NCI-H1694 treated with DMSO at 0.1 percent for 48 hours (cell line): ENCODE data around the gene ADAMTS15.

Experiments used
- DNase-seq: peaks from one replicate; lab custom pipeline; 2025; lab: John Stamatoyannopoulos, UW

ADAMTS15 gene

GRCh38 chr11:130514851-130515250 is 66.4 kb downstream of the ADAMTS15 start:
- no peak for DNase-seq

DNA sequence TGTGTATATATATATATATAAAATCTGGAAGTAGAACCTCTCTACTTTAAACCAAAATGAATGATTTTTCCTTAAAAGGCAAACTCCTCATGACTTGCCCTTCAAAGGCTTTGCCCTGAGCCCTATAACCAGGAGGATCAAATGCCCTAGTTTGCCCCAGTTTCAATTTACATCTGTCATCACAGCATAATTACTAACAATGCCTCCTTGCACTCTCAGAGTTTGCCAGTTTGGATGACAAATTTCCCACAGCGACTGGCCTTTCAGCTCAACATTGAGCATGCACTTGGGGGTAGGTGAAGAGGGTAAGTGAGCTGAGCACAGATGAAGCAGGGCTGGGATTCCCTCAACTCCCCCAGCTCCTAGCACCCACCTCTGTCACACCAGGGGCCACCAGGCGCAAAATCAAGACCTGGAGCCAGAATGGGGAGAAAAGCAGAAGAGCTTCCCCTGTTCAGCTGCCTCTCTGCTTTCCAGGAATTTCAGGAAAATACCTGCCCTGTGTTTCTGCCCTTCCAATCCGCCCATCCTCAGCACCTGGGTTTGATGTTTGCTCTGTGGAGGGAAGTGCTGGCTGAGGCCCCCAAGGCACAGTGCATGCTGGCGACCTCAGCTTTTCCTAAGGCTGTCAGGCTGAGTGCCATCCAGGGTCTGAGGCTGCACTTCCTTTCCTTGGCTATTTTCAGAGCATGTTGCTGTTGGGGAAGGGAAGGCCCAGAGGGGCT is 67.5 kb downstream of the ADAMTS15 start:
- DNase-seq = peak; percentile 5

DNA sequence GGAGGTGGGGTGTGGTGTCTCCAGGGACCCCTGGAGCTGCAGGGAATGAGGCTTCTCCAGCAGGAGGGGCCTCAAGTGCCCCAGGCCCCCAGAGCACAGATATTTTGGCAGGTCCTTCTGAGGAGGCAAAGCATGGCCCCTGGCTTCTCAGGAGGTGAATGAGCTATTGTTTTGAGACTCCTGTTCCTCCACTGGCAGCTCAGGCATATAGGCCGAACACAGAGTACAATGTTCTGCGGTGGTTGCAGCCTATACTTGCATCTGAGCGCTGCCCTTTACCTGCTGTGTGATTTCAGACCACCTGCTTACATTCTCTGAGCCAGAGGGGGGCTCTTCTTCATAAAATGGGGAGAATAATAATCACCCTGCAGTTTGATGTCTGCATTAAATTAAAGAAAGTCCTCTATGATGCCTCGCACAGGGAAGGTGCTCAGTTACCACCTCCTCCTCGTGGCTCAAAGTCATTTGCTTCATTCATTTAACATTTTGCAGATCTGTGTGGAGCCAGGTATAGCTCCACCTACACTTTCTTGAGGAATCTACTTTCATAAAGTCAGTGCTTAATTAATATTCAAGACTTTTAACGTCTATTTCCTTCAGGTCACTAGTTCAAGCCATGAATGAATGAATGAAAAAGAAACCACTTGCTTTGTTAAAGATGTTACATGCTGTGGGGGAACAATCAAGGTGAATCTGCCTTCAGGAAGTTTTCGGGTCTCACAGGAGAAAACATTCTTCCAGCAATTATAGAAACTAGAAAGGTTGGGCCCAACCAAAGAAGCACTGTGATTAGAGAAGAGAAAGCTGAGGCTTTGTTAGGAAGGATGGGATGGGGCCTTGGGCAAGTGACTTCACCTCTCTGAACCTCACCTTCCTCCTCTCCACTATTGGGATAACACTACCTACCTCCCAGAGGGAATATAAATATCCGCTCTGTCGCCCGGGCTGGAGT is 68.4 kb downstream of the ADAMTS15 start:
- DNase-seq = no peak

DNA sequence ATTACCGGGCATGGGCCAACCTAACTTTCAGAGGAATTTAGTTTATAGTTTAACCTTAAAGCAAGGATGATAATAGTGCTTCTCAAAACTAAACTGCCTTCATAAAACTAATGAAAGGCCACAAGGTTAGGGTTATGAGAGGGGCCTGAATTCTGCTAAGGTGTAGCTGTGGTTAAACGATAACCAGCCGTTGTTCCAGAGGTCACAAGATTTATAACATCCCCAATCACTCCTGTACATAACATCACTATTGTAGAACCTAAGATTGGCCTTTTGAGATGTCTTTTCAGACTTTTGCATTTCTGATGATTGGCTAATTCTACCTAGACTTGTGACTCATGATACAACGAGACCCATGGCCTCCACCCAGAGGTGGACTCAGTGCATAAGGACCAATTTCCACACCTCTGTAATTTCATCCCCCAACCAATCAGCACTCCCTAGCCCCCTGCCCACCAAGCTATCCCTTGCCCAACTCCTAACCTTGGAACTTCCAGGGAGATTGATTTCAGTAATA is 69.8 kb downstream of the ADAMTS15 start:
- no peak for DNase-seq

DNA sequence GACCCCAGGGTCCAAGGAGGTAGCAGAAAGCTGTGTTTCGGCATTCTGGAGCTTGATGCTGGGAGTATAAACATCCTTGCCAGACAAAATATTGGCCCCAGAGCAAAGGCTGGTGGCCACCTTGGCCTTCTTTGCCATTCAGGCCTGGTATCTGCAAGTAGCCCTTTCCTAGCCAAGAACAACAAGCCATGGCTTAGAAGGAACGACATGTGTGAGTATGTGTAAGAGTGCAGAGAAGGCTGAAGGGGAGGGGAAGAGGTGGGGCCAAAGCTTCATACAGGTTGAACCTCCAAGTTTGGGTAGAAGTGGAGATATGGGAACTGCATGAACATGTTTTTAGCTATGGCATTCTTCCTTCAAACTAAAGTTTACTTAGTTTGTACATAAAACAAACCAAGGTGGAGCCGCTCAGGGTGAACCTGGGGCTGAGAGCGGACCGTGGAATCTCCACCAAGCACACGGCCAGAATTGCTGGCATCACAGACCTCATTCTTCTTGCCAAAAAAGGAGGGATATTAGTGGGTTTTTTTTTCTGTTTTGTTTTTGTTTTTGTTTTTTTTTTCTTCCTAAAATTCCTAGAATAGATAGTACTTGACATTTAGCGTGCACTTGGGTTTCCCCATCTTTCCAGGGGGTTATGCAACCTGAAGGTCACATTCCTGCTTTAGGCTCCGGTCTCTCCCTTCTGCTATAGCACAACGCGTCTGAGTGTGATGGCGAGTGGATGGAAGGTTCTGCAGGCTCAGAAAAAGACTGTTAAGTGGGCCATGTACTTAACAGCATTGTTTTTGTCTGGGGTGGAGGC is 70.9 kb downstream of the ADAMTS15 start:
- no peak for DNase-seq

DNA sequence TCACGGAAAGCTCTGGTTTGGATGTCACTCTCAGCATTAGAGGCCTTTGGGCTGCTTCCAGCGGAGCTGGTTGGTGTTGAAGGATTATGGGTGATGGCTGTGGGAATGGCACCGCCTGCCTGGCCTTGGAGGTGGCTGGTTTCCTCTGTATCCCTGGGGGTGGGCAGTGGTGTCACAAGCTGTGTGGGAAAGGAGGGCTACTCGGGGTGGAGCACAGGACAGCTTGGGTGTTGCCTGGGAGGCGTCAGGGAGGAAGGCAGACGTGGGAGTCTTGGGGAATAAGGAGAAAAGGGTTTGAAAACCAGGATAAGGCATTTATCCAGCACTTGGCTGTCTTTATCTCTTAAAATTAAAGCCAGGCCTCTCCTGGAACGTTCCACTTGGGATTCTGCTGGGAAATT is 71.8 kb downstream of the ADAMTS15 start:
- DNase-seq = no peak

GRCh38 chr11:130522284-130522961 is 74.0 kb downstream of the ADAMTS15 start:
- no peak for DNase-seq

DNA sequence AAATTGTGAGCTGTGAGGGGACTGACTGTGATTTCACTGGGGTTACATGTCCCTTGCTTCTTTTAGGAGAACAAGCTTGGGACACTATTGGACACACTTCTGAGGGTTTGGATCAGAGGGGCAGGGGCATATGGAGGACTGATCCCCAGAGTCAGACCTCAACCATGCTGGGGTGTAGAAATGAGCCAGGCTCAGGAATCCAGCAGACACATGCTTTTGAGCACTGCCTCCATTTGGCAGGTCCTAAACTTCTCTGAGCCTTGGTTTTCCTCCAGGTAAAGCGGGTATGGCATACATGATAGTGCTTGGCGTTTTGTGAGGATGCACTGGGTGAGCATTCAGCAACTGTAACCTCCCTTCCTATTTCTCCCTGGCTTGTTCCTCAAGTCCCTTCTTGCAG is 74.7 kb downstream of the ADAMTS15 start:
- no peak for DNase-seq

DNA sequence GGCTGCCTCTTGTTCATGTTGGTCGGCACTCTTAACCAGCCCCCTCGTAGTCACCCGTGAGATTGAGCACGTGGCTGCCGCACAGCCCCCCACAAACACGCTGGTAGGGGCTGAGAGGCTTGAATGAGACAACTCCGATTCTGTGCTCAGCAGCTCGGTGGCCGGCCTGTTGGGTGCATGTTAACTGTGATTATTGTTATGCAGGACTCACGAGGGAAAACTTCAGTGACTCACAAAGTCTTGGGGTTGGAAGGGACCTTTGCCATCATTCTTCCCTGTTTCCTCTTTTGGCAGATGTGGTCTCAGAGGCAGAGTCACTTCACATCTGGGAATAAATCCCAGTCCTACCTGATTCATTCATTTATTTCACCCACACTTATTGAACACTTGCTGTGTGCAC is 75.2 kb downstream of the ADAMTS15 start:
- no peak for DNase-seq

GRCh38 chr11:130524132-130524790 is 75.8 kb downstream of the ADAMTS15 start:
- no peak for DNase-seq

GRCh38 chr11:130525307-130525706 is 76.9 kb downstream of the ADAMTS15 start:
- no peak for DNase-seq
